H1 (cell line): ENCODE measurements around the gene THOC5. TPM values are rescaled to one million over a fixed set of nuclear protein-coding genes. Genes with fewer than 3 reads are reported as not detected.
A peak's percentile ranks its signal among the peaks of the same experiment; 100 is the strongest.

ENCODE experiments used
- EZH2 ChIP-seq: fragments of 200-600 bp; sonication (generic); IDR thresholded peaks from 2 replicates; pipeline ENCODE4 v1.7.1; 2012; ENCODE audit warnings: low read depth, mild to moderate bottlenecking, moderate library complexity, low read length, inconsistent platforms; ENCODE audit not compliant: severe bottlenecking
- POU5F1 ChIP-seq: IDR thresholded peaks from 2 replicates; pipeline ENCODE4 v1.6.1; 2011; ENCODE audit warnings: low read depth, mild to moderate bottlenecking, low read length, moderate library complexity
- SAP30 ChIP-seq: fragments of 300-600 bp; sonication (generic); IDR thresholded peaks from 2 replicates; pipeline ENCODE4 v1.7.1; 2012; ENCODE audit warnings: low read length, moderate library complexity, mild to moderate bottlenecking, inconsistent platforms; ENCODE audit not compliant: insufficient read depth, insufficient replicate concordance
- YY1 ChIP-seq: IDR thresholded peaks from 2 replicates; pipeline ENCODE4 v1.6.1; 2011; ENCODE audit warnings: low read depth, mild to moderate bottlenecking, low read length
- polyA plus RNA-seq, 7 experiments: library from polyadenylated mRNA; depleted of rRNA in 3 of 7; stranded (reverse) in 5 of 7; unstranded in 2 of 7; fragments of >200 nt in 5 of 7; fragments of 200-250 nt in 2 of 7; gene quantifications; 1 replicate in 5 of 7; 2 replicates in 1 of 7; 4 replicates in 1 of 7; pipeline versions ENCODE4 v1.2.1 to v1.2.3, GENCODE V29; 2011 to 2013; ENCODE audit warnings: missing spikeins in 2 of 7, mixed read lengths in 2 of 7
- total RNA-seq: library from RNA; stranded (reverse); fragmentation: NEBNext Ultra II Directional; extraction: Animal tissue kit (Norgen Biotek cat#: 25700); gene quantifications from 2 replicates; pipeline ENCODE4 v1.2.1, GENCODE V29; 2021

The THOC5 gene
- total and polyA plus RNA-seq, 2 of the 8 experiments (the other 6 are each of a cell fraction or from before 2014, with no cell fraction given) = 27.7 to 65.7 TPM

- peak; percentile 65 for TF ChIP-seq EZH2
- no peak for TF ChIP-seq SAP30
- no peak for TF ChIP-seq POU5F1
- TF ChIP-seq YY1 = no peak
These were observed 72.9 kb downstream of the THOC5 start (continued) for GRCh38 chr22:29480512-29481264.
